ENCODE results near the gene SSH2. TPM values are rescaled to one million over a fixed set of nuclear protein-coding genes. Genes with fewer than 3 reads are reported as not detected.

The SSH2 gene
- total RNA-seq, 1 experiment from 2014 or later = 8.5 TPM

DNA sequence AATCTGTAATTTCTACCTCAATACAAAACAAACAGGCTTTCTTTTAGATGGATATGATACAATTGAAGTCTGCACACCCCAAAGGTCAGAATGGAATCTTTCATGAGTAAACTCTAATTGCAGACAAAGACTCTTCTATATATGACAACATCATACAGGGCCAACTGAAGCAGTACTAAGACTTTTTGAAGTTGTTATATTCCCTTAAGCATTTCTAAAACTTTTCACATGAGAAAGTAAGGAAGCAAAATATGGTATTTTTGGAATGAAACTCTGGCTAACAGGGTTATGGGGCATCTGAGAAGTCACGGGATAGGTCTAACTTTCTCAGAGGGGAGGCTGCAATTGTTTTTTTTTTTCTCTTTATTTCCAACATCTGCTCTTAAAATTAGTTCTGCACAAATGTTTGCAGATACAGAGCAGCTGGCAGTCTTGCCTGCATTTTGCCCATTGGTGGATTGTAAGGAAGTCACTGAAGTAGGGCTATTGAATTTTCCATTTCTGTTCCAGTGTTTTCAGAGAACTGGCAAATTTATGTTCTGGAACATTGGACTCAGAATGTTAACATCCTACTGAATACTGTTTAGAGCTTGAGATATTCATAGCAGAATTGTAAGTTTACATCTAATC is 59.1 kb downstream of the SSH2 start:
- POLR2A ChIA-PET (ENCODE audit: unreplicated experiment) = interaction anchor here (0.6 kb wide), 1 partner anchor 1879 kb away, joined by 4 read pairs; no protein-coding TSS in a partner anchor
- TF ChIP-seq, protein P1, sequence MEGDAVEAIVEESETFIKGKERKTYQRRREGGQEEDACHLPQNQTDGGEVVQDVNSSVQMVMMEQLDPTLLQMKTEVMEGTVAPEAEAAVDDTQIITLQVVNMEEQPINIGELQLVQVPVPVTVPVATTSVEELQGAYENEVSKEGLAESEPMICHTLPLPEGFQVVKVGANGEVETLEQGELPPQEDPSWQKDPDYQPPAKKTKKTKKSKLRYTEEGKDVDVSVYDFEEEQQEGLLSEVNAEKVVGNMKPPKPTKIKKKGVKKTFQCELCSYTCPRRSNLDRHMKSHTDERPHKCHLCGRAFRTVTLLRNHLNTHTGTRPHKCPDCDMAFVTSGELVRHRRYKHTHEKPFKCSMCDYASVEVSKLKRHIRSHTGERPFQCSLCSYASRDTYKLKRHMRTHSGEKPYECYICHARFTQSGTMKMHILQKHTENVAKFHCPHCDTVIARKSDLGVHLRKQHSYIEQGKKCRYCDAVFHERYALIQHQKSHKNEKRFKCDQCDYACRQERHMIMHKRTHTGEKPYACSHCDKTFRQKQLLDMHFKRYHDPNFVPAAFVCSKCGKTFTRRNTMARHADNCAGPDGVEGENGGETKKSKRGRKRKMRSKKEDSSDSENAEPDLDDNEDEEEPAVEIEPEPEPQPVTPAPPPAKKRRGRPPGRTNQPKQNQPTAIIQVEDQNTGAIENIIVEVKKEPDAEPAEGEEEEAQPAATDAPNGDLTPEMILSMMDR (conservative IDR thresholded peaks at IDR 0.05; ENCODE audit: low read depth, low read length) = no peak
- TF ChIP-seq EZH2 (IDR thresholded peaks at IDR 0.05; ENCODE audit: low read length, unreplicated experiment) (no peak), EZH2phosphoT487 (IDR thresholded peaks at IDR 0.05; ENCODE audit: borderline replicate concordance, low read length) (no peak)
- no peak overlapping the region for H3K27ac ChIP-seq (ENCODE audit: low read length)
- no peak overlapping the region for H3K4me3 ChIP-seq (ENCODE audit: low read length)
- no peaks in the 10 kb centered on the region for H3F3A ChIP-seq (ENCODE audit: low read length, unreplicated experiment)
- DNase-seq (no peak), ATAC-seq (no peak)
- no TSS peak for BruUV-seq (replicated peaks)
- H3K4me1 ChIP-seq (ENCODE audit: insufficient read depth, low read length) = no peaks in the 10 kb centered on the region
- H3K36me3 ChIP-seq (ENCODE audit: low read depth, low read length) = no peaks in the 10 kb centered on the region; the same call in 1 of the 2 replicates
- intact Hi-C loops (cut with micrococcal nuclease) = no loop called here
- H3K9me2 ChIP-seq (replicated peaks; ENCODE audit: low read length) = no peaks in the 10 kb centered on the region
- no peak overlapping the region for H2AFZ ChIP-seq (ENCODE audit: low read length)
- H3K27me3 ChIP-seq (ENCODE audit: low read length) = no peaks in the 10 kb centered on the region
- no peaks in the 10 kb centered on the region for H3K9me3 ChIP-seq (ENCODE audit: low read length)
- H4K20me1 ChIP-seq (ENCODE audit: low read length) = no peaks in the 10 kb centered on the region
- no peaks in the 10 kb centered on the region for H3K79me2 ChIP-seq (ENCODE audit: low read length)
- CTCF ChIA-PET = no interaction called here
- H3K9ac ChIP-seq (ENCODE audit: low read length) = no peak overlapping the region
- no peak overlapping the region for H3K4me2 ChIP-seq (ENCODE audit: low read length)

DNA sequence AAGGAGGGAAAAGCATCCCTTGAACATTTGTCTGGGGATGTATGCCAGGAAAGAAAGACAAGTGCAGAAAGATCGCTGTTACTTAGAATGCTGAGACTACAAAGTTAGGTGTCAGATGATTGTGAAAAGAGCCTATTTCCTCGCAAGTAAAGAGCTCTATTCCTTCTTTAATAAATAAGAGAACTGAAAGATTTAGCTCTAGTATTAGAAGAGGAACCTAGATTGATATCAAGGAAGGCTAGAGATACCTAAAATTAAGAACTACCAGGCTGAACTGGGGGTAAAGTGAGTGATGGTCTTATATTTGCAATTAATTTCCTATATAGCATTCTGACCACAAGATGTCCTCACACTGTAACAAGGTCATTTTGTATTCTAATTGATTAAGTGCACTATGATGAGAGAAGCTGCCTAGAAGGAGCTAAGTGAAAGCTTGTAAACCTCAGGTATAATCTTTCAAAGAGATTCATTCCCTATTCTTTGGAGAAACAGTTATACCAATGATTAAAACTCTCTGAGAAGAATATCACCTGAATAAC is 62.3 kb downstream of the SSH2 start:
- BruUV-seq (replicated peaks) = no TSS peak
- Histone ChIP-seq H3K27me3 (ENCODE audit: low read length) (no peaks in the 10 kb centered on the region), H3F3A (ENCODE audit: low read length, unreplicated experiment) (no peaks in the 10 kb centered on the region), H3K27ac (ENCODE audit: low read length) (no peak overlapping the region), H3K9me2 (replicated peaks; ENCODE audit: low read length) (no peaks in the 10 kb centered on the region), H3K36me3 (ENCODE audit: low read depth, low read length) (no peaks in the 10 kb centered on the region), H3K4me1 (ENCODE audit: insufficient read depth, low read length) (no peaks in the 10 kb centered on the region), H3K79me2 (ENCODE audit: low read length) (no peaks in the 10 kb centered on the region), H4K20me1 (ENCODE audit: low read length) (no peaks in the 10 kb centered on the region), H2AFZ (ENCODE audit: low read length) (no peak overlapping the region), H3K4me2 (ENCODE audit: low read length) (no peak overlapping the region), H3K9ac (ENCODE audit: low read length) (no peak overlapping the region), H3K9me3 (ENCODE audit: low read length) (no peaks in the 10 kb centered on the region), H3K4me3 (ENCODE audit: low read length) (no peak overlapping the region)
- no peak for TF ChIP-seq EZH2phosphoT487 (IDR thresholded peaks at IDR 0.05; ENCODE audit: borderline replicate concordance, low read length)
- no peak for TF ChIP-seq EZH2 (IDR thresholded peaks at IDR 0.05; ENCODE audit: low read length, unreplicated experiment)
- TF ChIP-seq, protein P1 (conservative IDR thresholded peaks at IDR 0.05; ENCODE audit: low read depth, low read length) = peak; percentile 45; the same call in 1 of the 2 replicates
- DNase-seq (peak; percentile 3), ATAC-seq (no peak)
- intact Hi-C loops (cut with micrococcal nuclease) = loop anchor here (2.0 kb wide), 1 partner anchor 63 kb away; the partner anchor contains the start of gene SSH2
- CTCF ChIA-PET = interaction anchor here (0.6 to 1.7 kb wide), 4 partner anchors 57 to 438 kb away, joined by 3 to 37 read pairs (median 3); partner anchors contain the start of gene SSH2
- POLR2A ChIA-PET (ENCODE audit: unreplicated experiment) = no interaction called here

Measured in PC-3 (cell line).